Gastroesophageal sphincter (tissue), 3 donors: Measurements from ENCODE around the gene HLA-DMA.

Source experiments
- CTCF ChIP-seq, 4 experiments: fragments of 200-600 bp in 2 of 4; fragments of 450-650 bp in 2 of 4; sonication (generic) in 1 of 4; IDR thresholded peaks; one replicate each; pipeline ENCODE4 v1.5.1; 2017 to 2019; ENCODE audit warnings: antibody characterized with exemption in 4 of 4, mild to moderate bottlenecking in 2 of 4, moderate library complexity in 2 of 4
- POLR2A ChIP-seq, 2 donors: fragments of 450-650 bp; IDR thresholded peaks; one replicate each; pipeline ENCODE4 v1.6.1; 2017; ENCODE audit warnings: antibody characterized with exemption in 2 of 2, mild to moderate bottlenecking in 2 of 2, moderate library complexity in 1 of 2

- peak; percentile 52 to 90 (median 86) for TF ChIP-seq CTCF (IDR thresholded peaks at IDR 0.05)
- peak; percentile 28 to 52 for TF ChIP-seq POLR2A (IDR thresholded peaks at IDR 0.05)
Observed at GRCh38 chr6:32952817-32953739, at the start of gene HLA-DMA.
